GM23248 (cell line): Measurements from ENCODE around the gene MECP2.

ENCODE experiments used
- EZH2 ChIP-seq: fragments of 200-600 bp; sonication (generic); IDR thresholded peaks from 2 replicates; pipeline ENCODE4 v1.6.1; 2018; ENCODE audit warnings: antibody characterized with exemption, mild to moderate bottlenecking; ENCODE audit not compliant: insufficient read depth, poor library complexity, severe bottlenecking
- EZH2phosphoT487 ChIP-seq: fragments of 200-600 bp; sonication (generic); IDR thresholded peaks from 2 replicates; pipeline ENCODE4 v1.6.1; 2018; ENCODE audit warnings: antibody characterized with exemption, moderate library complexity, mild to moderate bottlenecking, low read depth; ENCODE audit not compliant: insufficient read depth

- TF ChIP-seq EZH2phosphoT487: no peak
- TF ChIP-seq EZH2: no peak
These were observed 34.8 kb upstream of the MECP2 start for GRCh38 chrX:154132366-154132765.
